HEK293 (cell line): ENCODE data around the gene ZBED4.

ENCODE experiments used
- BCL11B ChIP-seq: fragments of 450-650 bp; formaldehyde crosslinking; IDR thresholded peaks from 2 replicates; pipeline ENCODE4 v1.5.1; 2016; ENCODE audit warnings: low read depth, missing biosample characterization, missing genetic modification characterization
- GFI1B ChIP-seq: fragments of 450-650 bp; formaldehyde crosslinking; IDR thresholded peaks from 2 replicates; pipeline ENCODE4 v1.5.1; 2016; ENCODE audit warnings: missing biosample characterization, missing genetic modification characterization
- HOXA7 ChIP-seq: sonication (generic); formaldehyde crosslinking; IDR thresholded peaks from 2 replicates; pipeline ENCODE4 v1.8.1; 2022; ENCODE audit warnings: missing genetic modification reagents, borderline replicate concordance
- SCRT1 ChIP-seq: fragments of 450-650 bp; formaldehyde crosslinking; IDR thresholded peaks from 2 replicates; pipeline ENCODE4 v1.5.1; 2016; ENCODE audit warnings: missing biosample characterization, missing genetic modification characterization, borderline replicate concordance
- ZNF146 ChIP-seq: fragments of 450-650 bp; formaldehyde crosslinking; IDR thresholded peaks from 2 replicates; pipeline ENCODE4 v1.5.1; 2016; ENCODE audit warnings: missing biosample characterization, missing genetic modification characterization
- ZNF169 ChIP-seq: fragments of 450-650 bp; formaldehyde crosslinking; IDR thresholded peaks from 2 replicates; pipeline ENCODE4 v1.5.1; 2016; ENCODE audit warnings: missing biosample characterization, missing genetic modification characterization
- ZNF184 ChIP-seq: fragments of 450-650 bp; IDR thresholded peaks from 2 replicates; pipeline ENCODE4 v1.5.1; 2018; ENCODE audit warnings: missing biosample characterization, mild to moderate bottlenecking, missing genetic modification characterization
- ZNF266 ChIP-seq: fragments of 450-650 bp; formaldehyde crosslinking; IDR thresholded peaks from 2 replicates; pipeline ENCODE4 v1.5.1; 2016; ENCODE audit warnings: missing biosample characterization, missing genetic modification characterization, low read depth
- ZNF274 ChIP-seq, 2 experiments: fragments of 200-500 bp in 1 of 2; fragments of 450-650 bp in 1 of 2; sonication (Bioruptor generic) in 1 of 2; formaldehyde crosslinking in 1 of 2; IDR thresholded peaks; 2 replicates each; pipeline versions ENCODE4 v1.5.1 to v1.6.1; 2014 to 2016; ENCODE audit warnings: borderline replicate concordance in 1 of 2, inconsistent platforms in 1 of 2, low read length in 1 of 2, missing biosample characterization in 1 of 2, missing genetic modification characterization in 1 of 2
- ZNF341 ChIP-seq: fragments of 450-650 bp; formaldehyde crosslinking; IDR thresholded peaks from 2 replicates; pipeline ENCODE4; 2016; ENCODE audit warnings: low read depth, missing biosample characterization, missing genetic modification characterization
- ZNF350 ChIP-seq: fragments of 450-650 bp; formaldehyde crosslinking; IDR thresholded peaks from 2 replicates; pipeline ENCODE4 v1.5.0; 2017; ENCODE audit warnings: missing biosample characterization, mild to moderate bottlenecking, missing genetic modification characterization
- ZNF366 ChIP-seq: fragments of 450-650 bp; formaldehyde crosslinking; conservative IDR thresholded peaks from 2 replicates; pipeline ENCODE4 v1.5.1; 2016; ENCODE audit warnings: missing biosample characterization, missing genetic modification characterization
- ZNF555 ChIP-seq: fragments of 450-650 bp; formaldehyde crosslinking; conservative IDR thresholded peaks from 2 replicates; pipeline ENCODE4 v1.5.1; 2017; ENCODE audit warnings: missing biosample characterization, mild to moderate bottlenecking, missing genetic modification characterization, inconsistent platforms
- ZNF558 ChIP-seq: fragments of 450-650 bp; formaldehyde crosslinking; IDR thresholded peaks from 2 replicates; pipeline ENCODE4 v1.5.1; 2016; ENCODE audit warnings: missing biosample characterization, missing genetic modification characterization
- ZNF610 ChIP-seq: fragments of 450-650 bp; formaldehyde crosslinking; IDR thresholded peaks from 2 replicates; pipeline ENCODE4 v1.5.1; 2016; ENCODE audit warnings: missing biosample characterization, missing genetic modification characterization, borderline replicate concordance
- ZNF626 ChIP-seq: fragments of 450-650 bp; sonication (Bioruptor Pico); formaldehyde crosslinking; IDR thresholded peaks from 2 replicates; pipeline ENCODE4 v1.5.1; 2018; ENCODE audit warnings: missing biosample characterization, missing genetic modification characterization, inconsistent platforms
- ZNF76 ChIP-seq: fragments of 450-650 bp; formaldehyde crosslinking; IDR thresholded peaks from 2 replicates; pipeline ENCODE4; 2016; ENCODE audit warnings: low read depth, missing biosample characterization, missing genetic modification characterization, borderline replicate concordance
- TF ChIP-seq, protein P1 (sequence below): fragments of 450-650 bp; formaldehyde crosslinking; IDR thresholded peaks from 2 replicates; pipeline ENCODE4 v1.5.1; 2016; ENCODE audit warnings: missing biosample characterization, missing genetic modification characterization
- TF ChIP-seq, protein P2 (sequence below): fragments of 450-650 bp; formaldehyde crosslinking; IDR thresholded peaks from 2 replicates; pipeline ENCODE4 v1.5.1; 2016; ENCODE audit warnings: missing biosample characterization, missing genetic modification characterization
- TF ChIP-seq, protein P3 (sequence below): fragments of 450-650 bp; formaldehyde crosslinking; IDR thresholded peaks from 2 replicates; pipeline ENCODE4 v1.5.1; 2016; ENCODE audit warnings: missing biosample characterization, missing genetic modification characterization, low read depth
- TF ChIP-seq, protein P4 (sequence below): fragments of 450-650 bp; formaldehyde crosslinking; IDR thresholded peaks from 2 replicates; pipeline ENCODE4 v1.5.1; 2016; ENCODE audit warnings: missing biosample characterization, missing genetic modification characterization
- TF ChIP-seq, protein P5 (sequence below): fragments of 450-650 bp; formaldehyde crosslinking; IDR thresholded peaks from 2 replicates; pipeline ENCODE4 v1.5.1; 2016; ENCODE audit warnings: missing biosample characterization, missing genetic modification characterization
- TF ChIP-seq, protein P6 (sequence below): fragments of 450-650 bp; formaldehyde crosslinking; conservative IDR thresholded peaks from 2 replicates; pipeline ENCODE4 v1.5.1; 2016; ENCODE audit warnings: low read depth, missing biosample characterization, missing genetic modification characterization

Gene ZBED4

DNA sequence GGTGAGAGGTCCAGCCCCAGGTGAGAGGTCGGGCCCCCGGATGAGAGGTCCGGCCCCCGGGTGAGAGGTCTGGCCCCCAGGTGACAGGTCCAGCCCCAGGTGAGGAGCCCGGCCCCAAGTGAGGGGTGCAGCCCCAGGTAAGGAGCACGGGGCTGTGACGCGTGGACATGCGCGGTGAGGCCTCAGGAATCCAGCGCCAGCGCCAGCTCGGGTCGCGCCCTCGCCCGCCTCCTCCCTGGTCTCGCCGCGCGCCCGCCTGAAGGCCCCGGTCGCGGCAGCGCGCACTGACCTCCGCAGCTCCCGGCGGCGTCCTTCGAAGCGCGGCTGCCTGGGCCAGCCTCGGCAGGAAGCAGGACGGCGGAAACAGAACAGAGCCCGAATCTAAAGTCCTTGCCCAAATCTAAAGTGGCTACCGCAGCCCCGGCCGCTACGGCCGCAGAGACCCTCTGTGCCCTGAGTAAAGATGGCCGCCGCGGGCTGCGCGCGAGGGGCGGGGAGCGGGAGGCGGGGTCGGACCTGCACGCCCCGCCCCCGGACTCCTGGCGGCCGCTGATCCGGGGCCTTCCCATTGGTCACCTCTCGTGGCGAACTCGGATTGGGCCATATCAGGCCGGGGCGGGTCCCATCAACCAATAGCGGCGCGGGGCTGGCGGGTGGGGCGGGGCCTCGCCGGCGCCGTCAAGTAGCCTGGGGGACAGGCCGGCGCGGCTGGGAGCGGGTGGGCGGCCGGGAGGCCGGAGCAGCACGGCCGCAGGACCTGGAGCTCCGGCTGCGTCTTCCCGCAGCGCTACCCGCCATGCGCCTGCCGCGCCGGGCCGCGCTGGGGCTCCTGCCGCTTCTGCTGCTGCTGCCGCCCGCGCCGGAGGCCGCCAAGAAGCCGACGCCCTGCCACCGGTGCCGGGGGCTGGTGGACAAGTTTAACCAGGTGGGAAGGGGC, 64.6 kb downstream of the ZBED4 start, which contains the start of the genes ALG12 and CRELD2 (continued):
- TF ChIP-seq ZNF184 (tag by site-specific recombination): no peak
- no peak for TF ChIP-seq ZNF146
- no peak for TF ChIP-seq ZNF610 (tag by site-specific recombination)
- TF ChIP-seq, protein P1, sequence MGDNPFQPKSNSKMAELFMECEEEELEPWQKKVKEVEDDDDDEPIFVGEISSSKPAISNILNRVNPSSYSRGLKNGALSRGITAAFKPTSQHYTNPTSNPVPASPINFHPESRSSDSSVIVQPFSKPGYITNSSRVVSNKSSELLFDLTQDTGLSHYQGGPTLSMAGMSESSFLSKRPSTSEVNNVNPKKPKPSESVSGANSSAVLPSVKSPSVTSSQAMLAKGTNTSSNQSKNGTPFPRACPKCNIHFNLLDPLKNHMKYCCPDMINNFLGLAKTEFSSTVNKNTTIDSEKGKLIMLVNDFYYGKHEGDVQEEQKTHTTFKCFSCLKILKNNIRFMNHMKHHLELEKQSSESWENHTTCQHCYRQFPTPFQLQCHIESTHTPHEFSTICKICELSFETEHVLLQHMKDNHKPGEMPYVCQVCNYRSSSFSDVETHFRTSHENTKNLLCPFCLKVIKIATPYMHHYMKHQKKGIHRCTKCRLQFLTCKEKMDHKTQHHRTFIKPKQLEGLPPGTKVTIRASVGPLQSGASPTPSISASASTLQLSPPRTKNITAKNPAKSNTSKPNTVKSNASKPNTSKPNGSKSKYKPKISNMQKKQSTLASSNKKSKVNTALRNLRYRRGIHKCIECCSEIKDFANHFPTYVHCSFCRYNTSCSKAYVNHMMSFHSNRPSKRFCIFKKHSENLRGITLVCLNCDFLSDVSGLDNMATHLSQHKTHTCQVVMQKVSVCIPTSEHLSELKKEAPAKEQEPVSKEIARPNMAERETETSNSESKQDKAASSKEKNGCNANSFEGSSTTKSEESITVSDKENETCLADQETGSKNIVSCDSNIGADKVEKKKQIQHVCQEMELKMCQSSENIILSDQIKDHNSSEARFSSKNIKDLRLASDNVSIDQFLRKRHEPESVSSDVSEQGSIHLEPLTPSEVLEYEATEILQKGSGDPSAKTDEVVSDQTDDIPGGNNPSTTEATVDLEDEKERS (tag by site-specific recombination): no peak
- TF ChIP-seq, protein P2, sequence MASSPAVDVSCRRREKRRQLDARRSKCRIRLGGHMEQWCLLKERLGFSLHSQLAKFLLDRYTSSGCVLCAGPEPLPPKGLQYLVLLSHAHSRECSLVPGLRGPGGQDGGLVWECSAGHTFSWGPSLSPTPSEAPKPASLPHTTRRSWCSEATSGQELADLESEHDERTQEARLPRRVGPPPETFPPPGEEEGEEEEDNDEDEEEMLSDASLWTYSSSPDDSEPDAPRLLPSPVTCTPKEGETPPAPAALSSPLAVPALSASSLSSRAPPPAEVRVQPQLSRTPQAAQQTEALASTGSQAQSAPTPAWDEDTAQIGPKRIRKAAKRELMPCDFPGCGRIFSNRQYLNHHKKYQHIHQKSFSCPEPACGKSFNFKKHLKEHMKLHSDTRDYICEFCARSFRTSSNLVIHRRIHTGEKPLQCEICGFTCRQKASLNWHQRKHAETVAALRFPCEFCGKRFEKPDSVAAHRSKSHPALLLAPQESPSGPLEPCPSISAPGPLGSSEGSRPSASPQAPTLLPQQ (tag by site-specific recombination): peak; percentile 58
- TF ChIP-seq ZNF626 (tag by site-specific recombination): no peak
- TF ChIP-seq HOXA7 (CRISPR knock-in tag): no peak
- no peak for TF ChIP-seq ZNF274 (IDR thresholded peaks at IDR 0.05; ENCODE audit: low read length)
- TF ChIP-seq ZNF274 (tag by site-specific recombination; IDR thresholded peaks at IDR 0.05; ENCODE audit: borderline replicate concordance): no peak
- TF ChIP-seq BCL11B (tag by site-specific recombination): peak; percentile 56; the same call in 1 of the 2 replicates
- no peak for TF ChIP-seq GFI1B (tag by site-specific recombination)
- TF ChIP-seq ZNF169: no peak
- peak; percentile 32; the same call in 1 of the 2 replicates for TF ChIP-seq ZNF341 (tag by site-specific recombination)
- TF ChIP-seq, protein P3, sequence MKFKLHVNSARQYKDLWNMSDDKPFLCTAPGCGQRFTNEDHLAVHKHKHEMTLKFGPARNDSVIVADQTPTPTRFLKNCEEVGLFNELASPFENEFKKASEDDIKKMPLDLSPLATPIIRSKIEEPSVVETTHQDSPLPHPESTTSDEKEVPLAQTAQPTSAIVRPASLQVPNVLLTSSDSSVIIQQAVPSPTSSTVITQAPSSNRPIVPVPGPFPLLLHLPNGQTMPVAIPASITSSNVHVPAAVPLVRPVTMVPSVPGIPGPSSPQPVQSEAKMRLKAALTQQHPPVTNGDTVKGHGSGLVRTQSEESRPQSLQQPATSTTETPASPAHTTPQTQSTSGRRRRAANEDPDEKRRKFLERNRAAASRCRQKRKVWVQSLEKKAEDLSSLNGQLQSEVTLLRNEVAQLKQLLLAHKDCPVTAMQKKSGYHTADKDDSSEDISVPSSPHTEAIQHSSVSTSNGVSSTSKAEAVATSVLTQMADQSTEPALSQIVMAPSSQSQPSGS (tag by site-specific recombination): no peak
- TF ChIP-seq, protein P4, sequence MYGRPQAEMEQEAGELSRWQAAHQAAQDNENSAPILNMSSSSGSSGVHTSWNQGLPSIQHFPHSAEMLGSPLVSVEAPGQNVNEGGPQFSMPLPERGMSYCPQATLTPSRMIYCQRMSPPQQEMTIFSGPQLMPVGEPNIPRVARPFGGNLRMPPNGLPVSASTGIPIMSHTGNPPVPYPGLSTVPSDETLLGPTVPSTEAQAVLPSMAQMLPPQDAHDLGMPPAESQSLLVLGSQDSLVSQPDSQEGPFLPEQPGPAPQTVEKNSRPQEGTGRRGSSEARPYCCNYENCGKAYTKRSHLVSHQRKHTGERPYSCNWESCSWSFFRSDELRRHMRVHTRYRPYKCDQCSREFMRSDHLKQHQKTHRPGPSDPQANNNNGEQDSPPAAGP (tag by site-specific recombination): peak; percentile 63
- TF ChIP-seq, protein P5, sequence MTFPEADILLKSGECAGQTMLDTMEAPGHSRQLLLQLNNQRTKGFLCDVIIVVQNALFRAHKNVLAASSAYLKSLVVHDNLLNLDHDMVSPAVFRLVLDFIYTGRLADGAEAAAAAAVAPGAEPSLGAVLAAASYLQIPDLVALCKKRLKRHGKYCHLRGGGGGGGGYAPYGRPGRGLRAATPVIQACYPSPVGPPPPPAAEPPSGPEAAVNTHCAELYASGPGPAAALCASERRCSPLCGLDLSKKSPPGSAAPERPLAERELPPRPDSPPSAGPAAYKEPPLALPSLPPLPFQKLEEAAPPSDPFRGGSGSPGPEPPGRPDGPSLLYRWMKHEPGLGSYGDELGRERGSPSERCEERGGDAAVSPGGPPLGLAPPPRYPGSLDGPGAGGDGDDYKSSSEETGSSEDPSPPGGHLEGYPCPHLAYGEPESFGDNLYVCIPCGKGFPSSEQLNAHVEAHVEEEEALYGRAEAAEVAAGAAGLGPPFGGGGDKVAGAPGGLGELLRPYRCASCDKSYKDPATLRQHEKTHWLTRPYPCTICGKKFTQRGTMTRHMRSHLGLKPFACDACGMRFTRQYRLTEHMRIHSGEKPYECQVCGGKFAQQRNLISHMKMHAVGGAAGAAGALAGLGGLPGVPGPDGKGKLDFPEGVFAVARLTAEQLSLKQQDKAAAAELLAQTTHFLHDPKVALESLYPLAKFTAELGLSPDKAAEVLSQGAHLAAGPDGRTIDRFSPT (tag by site-specific recombination): no peak
- no peak for TF ChIP-seq ZNF366
- TF ChIP-seq, protein P6, sequence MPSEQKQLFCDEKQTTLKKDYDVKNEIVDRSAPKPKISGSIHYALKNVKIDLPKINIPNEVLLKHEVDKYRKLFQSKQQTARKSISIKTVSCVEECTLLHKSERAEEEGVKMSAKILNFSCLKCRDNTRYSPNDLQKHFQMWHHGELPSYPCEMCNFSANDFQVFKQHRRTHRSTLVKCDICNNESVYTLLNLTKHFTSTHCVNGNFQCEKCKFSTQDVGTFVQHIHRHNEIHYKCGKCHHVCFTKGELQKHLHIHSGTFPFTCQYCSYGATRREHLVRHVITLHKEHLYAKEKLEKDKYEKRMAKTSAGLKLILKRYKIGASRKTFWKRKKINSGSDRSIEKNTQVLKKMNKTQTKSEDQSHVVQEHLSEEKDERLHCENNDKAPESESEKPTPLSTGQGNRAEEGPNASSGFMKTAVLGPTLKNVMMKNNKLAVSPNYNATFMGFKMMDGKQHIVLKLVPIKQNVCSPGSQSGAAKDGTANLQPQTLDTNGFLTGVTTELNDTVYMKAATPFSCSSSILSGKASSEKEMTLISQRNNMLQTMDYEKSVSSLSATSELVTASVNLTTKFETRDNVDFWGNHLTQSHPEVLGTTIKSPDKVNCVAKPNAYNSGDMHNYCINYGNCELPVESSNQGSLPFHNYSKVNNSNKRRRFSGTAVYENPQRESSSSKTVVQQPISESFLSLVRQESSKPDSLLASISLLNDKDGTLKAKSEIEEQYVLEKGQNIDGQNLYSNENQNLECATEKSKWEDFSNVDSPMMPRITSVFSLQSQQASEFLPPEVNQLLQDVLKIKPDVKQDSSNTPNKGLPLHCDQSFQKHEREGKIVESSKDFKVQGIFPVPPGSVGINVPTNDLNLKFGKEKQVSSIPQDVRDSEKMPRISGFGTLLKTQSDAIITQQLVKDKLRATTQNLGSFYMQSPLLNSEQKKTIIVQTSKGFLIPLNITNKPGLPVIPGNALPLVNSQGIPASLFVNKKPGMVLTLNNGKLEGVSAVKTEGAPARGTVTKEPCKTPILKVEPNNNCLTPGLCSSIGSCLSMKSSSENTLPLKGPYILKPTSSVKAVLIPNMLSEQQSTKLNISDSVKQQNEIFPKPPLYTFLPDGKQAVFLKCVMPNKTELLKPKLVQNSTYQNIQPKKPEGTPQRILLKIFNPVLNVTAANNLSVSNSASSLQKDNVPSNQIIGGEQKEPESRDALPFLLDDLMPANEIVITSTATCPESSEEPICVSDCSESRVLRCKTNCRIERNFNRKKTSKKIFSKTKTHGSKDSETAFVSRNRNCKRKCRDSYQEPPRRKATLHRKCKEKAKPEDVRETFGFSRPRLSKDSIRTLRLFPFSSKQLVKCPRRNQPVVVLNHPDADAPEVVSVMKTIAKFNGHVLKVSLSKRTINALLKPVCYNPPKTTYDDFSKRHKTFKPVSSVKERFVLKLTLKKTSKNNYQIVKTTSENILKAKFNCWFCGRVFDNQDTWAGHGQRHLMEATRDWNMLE (tag by site-specific recombination): no peak
- no peak for TF ChIP-seq ZNF266
- no peak for TF ChIP-seq ZNF558 (tag by site-specific recombination)
- TF ChIP-seq ZNF76: peak; percentile 78; the same call in 1 of the 2 replicates
- TF ChIP-seq SCRT1: no peak
- no peak for TF ChIP-seq ZNF350
- TF ChIP-seq ZNF555: no peak
